Caco-2 (cell line): ENCODE measurements around the gene ITGA5. TPM values are rescaled to one million over a fixed set of nuclear protein-coding genes. Genes with fewer than 3 reads are reported as not detected.

Experiments used
- BruUV-seq: library from RNA; stranded (reverse); fragments of 400-500 nt; replicated peaks from 2 replicates; lab custom pipeline; 2021; lab: Mats Ljungman, UMichigan
- CTCF ChIA-PET: fragments of 300-600 bp; sonication (Branson Sonifier 250); formaldehyde crosslinking; loops from one replicate; lab custom pipeline; 2022; ENCODE audit warnings: antibody characterized with exemption; lab: Charles Lee
- POLR2A ChIA-PET: fragments of 300-600 bp; sonication (Branson Sonifier 250); formaldehyde crosslinking; loops from one replicate; lab custom pipeline; 2022; ENCODE audit warnings: antibody characterized with exemption; lab: Charles Lee
- DNase-seq, 2 experiments: peaks; one replicate each; pipeline versions ENCODE4 v3.0.0 to v3.0.0-alpha.2; 2020 to 2022
- H3K27me3 ChIP-seq: replicated peaks from 2 replicates; pipeline ENCODE4 v1.6.0; 2011; ENCODE audit warnings: low read length; ENCODE audit not compliant: control insufficient read depth, insufficient read depth
- H3K36me3 ChIP-seq: 2 replicates; pipeline ENCODE4 v1.5.1; 2011; ENCODE audit warnings: low read length; ENCODE audit not compliant: control insufficient read depth, insufficient read depth
- H3K4me1 ChIP-seq: fragments of 250-450 bp; sonication (Bioruptor Pico); 2 replicates; pipeline ENCODE4 v1.5.1; 2020; ENCODE audit warnings: mild to moderate bottlenecking
- H3K4me3 ChIP-seq: 2 replicates; pipeline ENCODE4 v1.5.1; 2011; ENCODE audit warnings: low read depth, mild to moderate bottlenecking, control low read depth, low read length
- H3K9me3 ChIP-seq: fragments of 250-450 bp; sonication (Bioruptor Pico); 2 replicates; pipeline ENCODE4 v1.5.1; 2020; ENCODE audit warnings: mild to moderate bottlenecking, moderate library complexity
- H3K27ac Mint-ChIP-seq: one replicate; pipeline ENCODE4 v1.8.0; 2022; ENCODE audit warnings: mixed read lengths; ENCODE audit not compliant: unreplicated experiment
- H3K27me3 Mint-ChIP-seq: one replicate; pipeline ENCODE4 v1.8.0; 2022; ENCODE audit warnings: mixed read lengths; ENCODE audit not compliant: insufficient read depth, unreplicated experiment
- H3K36me3 Mint-ChIP-seq: one replicate; pipeline ENCODE4 v1.8.0; 2022; ENCODE audit warnings: mild to moderate bottlenecking, mixed read lengths; ENCODE audit not compliant: insufficient read depth, unreplicated experiment
- H3K4me1 Mint-ChIP-seq: one replicate; pipeline ENCODE4 v1.8.0; 2022; ENCODE audit warnings: low read depth, mixed read lengths; ENCODE audit not compliant: unreplicated experiment
- H3K4me3 Mint-ChIP-seq: one replicate; pipeline ENCODE4 v1.8.0; 2022; ENCODE audit warnings: mild to moderate bottlenecking, moderate library complexity, mixed read lengths; ENCODE audit not compliant: unreplicated experiment
- H3K9me3 Mint-ChIP-seq: one replicate; pipeline ENCODE4 v1.8.0; 2022; ENCODE audit warnings: mixed read lengths; ENCODE audit not compliant: unreplicated experiment
- intact Hi-C: fragments of 100-400 bp; cut with micrococcal nuclease; formaldehyde crosslinking; loops from one replicate; pipeline ENCODE4 v1.10.0; 2022; ENCODE audit not compliant: unreplicated experiment
- total RNA-seq: library from RNA; stranded (reverse); gene quantifications from 2 replicates; pipeline ENCODE4 v1.2.3, GENCODE V29; 2022
- TF ChIP-seq, protein P1 (sequence below), 2 experiments: fragments of 200-600 bp in 1 of 2; IDR thresholded peaks; 1 replicate in 1 of 2; 2 replicates in 1 of 2; pipeline versions ENCODE4 v1.5.1 to v1.8.0; 2011 to 2022; ENCODE audit warnings: antibody characterized with exemption in 1 of 2, control low read depth in 1 of 2, inconsistent platforms in 1 of 2, low read depth in 1 of 2, low read length in 1 of 2, mild to moderate bottlenecking in 1 of 2, moderate library complexity in 1 of 2; ENCODE audit not compliant: insufficient read depth in 1 of 2, severe bottlenecking in 1 of 2, unreplicated experiment in 1 of 2

Gene ITGA5
- total RNA-seq, 1 experiment from 2014 or later: 17.3 TPM

- Histone ChIP-seq H3K27me3 (no peaks in the 10 kb centered on the region), H3K9me3 (no peaks in the 10 kb centered on the region), H3K4me1 (peaks cover 7% of the 10 kb centered on the region; the same call in 1 of the 2 replicates), H3K36me3 (no peaks in the 10 kb centered on the region), H3K4me3 (no peak overlapping the region)
- TF ChIP-seq, protein P1, sequence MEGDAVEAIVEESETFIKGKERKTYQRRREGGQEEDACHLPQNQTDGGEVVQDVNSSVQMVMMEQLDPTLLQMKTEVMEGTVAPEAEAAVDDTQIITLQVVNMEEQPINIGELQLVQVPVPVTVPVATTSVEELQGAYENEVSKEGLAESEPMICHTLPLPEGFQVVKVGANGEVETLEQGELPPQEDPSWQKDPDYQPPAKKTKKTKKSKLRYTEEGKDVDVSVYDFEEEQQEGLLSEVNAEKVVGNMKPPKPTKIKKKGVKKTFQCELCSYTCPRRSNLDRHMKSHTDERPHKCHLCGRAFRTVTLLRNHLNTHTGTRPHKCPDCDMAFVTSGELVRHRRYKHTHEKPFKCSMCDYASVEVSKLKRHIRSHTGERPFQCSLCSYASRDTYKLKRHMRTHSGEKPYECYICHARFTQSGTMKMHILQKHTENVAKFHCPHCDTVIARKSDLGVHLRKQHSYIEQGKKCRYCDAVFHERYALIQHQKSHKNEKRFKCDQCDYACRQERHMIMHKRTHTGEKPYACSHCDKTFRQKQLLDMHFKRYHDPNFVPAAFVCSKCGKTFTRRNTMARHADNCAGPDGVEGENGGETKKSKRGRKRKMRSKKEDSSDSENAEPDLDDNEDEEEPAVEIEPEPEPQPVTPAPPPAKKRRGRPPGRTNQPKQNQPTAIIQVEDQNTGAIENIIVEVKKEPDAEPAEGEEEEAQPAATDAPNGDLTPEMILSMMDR (IDR thresholded peaks at IDR 0.05; ENCODE audit: insufficient read depth in 1 of 2, low read depth in 1 of 2, low read length in 1 of 2, severe bottlenecking in 1 of 2, unreplicated experiment in 1 of 2): no peak
- DNase-seq: no peak
- intact Hi-C loops: no loop called here
- no peak overlapping the region for H3K27ac Mint-ChIP-seq
- peaks cover 6% of the 10 kb centered on the region for H3K36me3 Mint-ChIP-seq
- CTCF ChIA-PET: interaction anchor here (0.5 to 2.2 kb wide), 3 partner anchors 24 to 121 kb away, joined by 3 to 10 read pairs (median 3); no protein-coding TSS in a partner anchor
- peaks cover 10% of the 10 kb centered on the region for H3K4me1 Mint-ChIP-seq
- no peaks in the 10 kb centered on the region for H3K9me3 Mint-ChIP-seq
- BruUV-seq: no TSS peak
- H3K4me3 Mint-ChIP-seq: no peak overlapping the region
- POLR2A ChIA-PET: interaction anchor here (0.6 kb wide), 1 partner anchor 12 kb away, joined by 3 read pairs; no protein-coding TSS in a partner anchor
- peaks cover 3% of the 10 kb centered on the region for H3K27me3 Mint-ChIP-seq
Measured at GRCh38 chr12:54428050-54429013, 9.3 kb upstream of the ITGA5 start.

- no peak overlapping the region for H3K4me3 ChIP-seq
- H3K9me3 ChIP-seq: no peaks in the 10 kb centered on the region
- H3K4me1 ChIP-seq: peaks cover 2% of the 10 kb centered on the region; the same call in 1 of the 2 replicates
- Mint-ChIP-seq H3K36me3 (peaks cover 5% of the 10 kb centered on the region), H3K4me1 (peaks cover 6% of the 10 kb centered on the region), H3K4me3 (no peak overlapping the region), H3K27ac (no peak overlapping the region), H3K9me3 (no peaks in the 10 kb centered on the region), H3K27me3 (peaks cover 3% of the 10 kb centered on the region)
- no peak for DNase-seq
- H3K36me3 ChIP-seq: no peaks in the 10 kb centered on the region
- intact Hi-C loops: no loop called here
- ChIA-PET CTCF (interaction anchor here (2.2 kb wide), 1 partner anchor 28 kb away, joined by 10 read pairs; no protein-coding TSS in a partner anchor), POLR2A (no interaction called here)
- BruUV-seq: no TSS peak
- TF ChIP-seq, protein P1 (IDR thresholded peaks at IDR 0.05; ENCODE audit: insufficient read depth in 1 of 2, low read depth in 1 of 2, low read length in 1 of 2, severe bottlenecking in 1 of 2, unreplicated experiment in 1 of 2): no peak
- H3K27me3 ChIP-seq: no peaks in the 10 kb centered on the region
Measured at GRCh38 chr12:54427106-54427505, 8.0 kb upstream of the ITGA5 start.

DNA sequence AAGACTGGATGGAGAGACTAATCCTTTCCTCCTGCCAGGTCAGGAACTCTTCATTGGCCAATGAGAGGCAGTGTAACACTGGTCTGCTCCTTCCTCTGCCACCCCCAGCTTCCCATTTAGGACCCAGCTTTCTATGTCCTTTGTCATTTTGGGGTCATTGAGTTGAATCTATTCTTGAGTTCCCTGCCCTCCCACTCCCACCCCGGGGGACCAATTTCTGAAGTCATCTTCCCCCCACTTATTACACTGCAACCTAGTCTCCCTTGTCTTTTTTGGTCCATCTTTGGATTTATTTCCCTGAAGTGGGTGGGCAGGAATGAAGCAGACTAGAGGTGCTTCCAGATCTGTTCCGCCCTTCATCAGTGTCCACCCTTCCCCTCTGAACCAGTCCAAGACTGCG, 7.6 kb upstream of the ITGA5 start:
- no peaks in the 10 kb centered on the region for H3K4me1 ChIP-seq
- peaks cover 3% of the 10 kb centered on the region for H3K27me3 Mint-ChIP-seq
- H3K4me3 ChIP-seq: no peak overlapping the region
- POLR2A ChIA-PET: no interaction called here
- no peaks in the 10 kb centered on the region for H3K36me3 ChIP-seq
- BruUV-seq: no TSS peak
- DNase-seq: no peak
- no peak overlapping the region for H3K4me3 Mint-ChIP-seq
- H3K9me3 ChIP-seq: no peaks in the 10 kb centered on the region
- intact Hi-C loops: no loop called here
- peaks cover under 1% of the 10 kb centered on the region for H3K36me3 Mint-ChIP-seq
- H3K4me1 Mint-ChIP-seq: peaks cover 1% of the 10 kb centered on the region
- no peak overlapping the region for H3K27ac Mint-ChIP-seq
- H3K27me3 ChIP-seq: no peaks in the 10 kb centered on the region
- TF ChIP-seq, protein P1 (IDR thresholded peaks at IDR 0.05; ENCODE audit: insufficient read depth in 1 of 2, low read depth in 1 of 2, low read length in 1 of 2, severe bottlenecking in 1 of 2, unreplicated experiment in 1 of 2): no peak
- CTCF ChIA-PET: interaction anchor here (2.2 kb wide), 1 partner anchor 27 kb away, joined by 10 read pairs; no protein-coding TSS in a partner anchor
- H3K9me3 Mint-ChIP-seq: no peaks in the 10 kb centered on the region
